ENCODE measurements around the gene BTNL2.

Gene BTNL2

GRCh38 chr6:32355018-32355417 is 52.0 kb downstream of the BTNL2 start:
- no peaks in the 10 kb centered on the region for H3K36me3 Mint-ChIP-seq (ENCODE audit: low read depth)
- no peak overlapping the region for H3K27ac Mint-ChIP-seq
- TF ChIP-seq CTCF (IDR thresholded peaks at IDR 0.05), result no peak
- DNase-seq, result no peak
- no peaks in the 10 kb centered on the region for H3K9me3 Mint-ChIP-seq
- no peaks in the 10 kb centered on the region for H3K4me1 Mint-ChIP-seq
- H3K4me3 Mint-ChIP-seq, result no peak overlapping the region
- no peaks in the 10 kb centered on the region for H3K27me3 Mint-ChIP-seq (ENCODE audit: low read depth, poor library complexity)

DNA sequence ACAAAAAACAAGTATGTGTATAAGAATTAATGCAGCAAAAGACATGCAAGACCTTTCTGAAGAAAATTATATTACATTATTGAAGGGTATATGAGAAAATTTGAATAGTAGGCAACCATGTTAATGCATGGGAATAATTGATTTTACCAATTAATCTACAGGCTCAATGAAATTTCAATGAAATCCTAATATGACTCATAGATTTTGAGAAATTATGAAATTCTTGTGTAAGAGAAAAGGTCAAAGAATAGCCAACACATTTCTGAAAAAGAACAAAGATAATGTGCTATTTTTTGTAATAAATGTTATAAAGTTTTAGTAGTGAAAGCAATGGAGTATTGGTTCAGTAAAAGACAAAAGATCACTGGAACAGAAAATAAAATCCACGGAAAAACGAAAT is 53.6 kb downstream of the BTNL2 start:
- Mint-ChIP-seq H3K4me1 (no peaks in the 10 kb centered on the region), H3K4me3 (no peak overlapping the region), H3K27me3 (ENCODE audit: low read depth, poor library complexity) (peaks cover 3% of the 10 kb centered on the region), H3K27ac (no peak overlapping the region), H3K9me3 (no peaks in the 10 kb centered on the region), H3K36me3 (ENCODE audit: low read depth) (no peaks in the 10 kb centered on the region)
- no peak for DNase-seq
- no peak for TF ChIP-seq CTCF (IDR thresholded peaks at IDR 0.05)

Measured in nephron progenitor cell (in vitro differentiated cells).